ENCODE measurements around the gene MSI2. TPM values are rescaled to one million over a fixed set of nuclear protein-coding genes. Genes with fewer than 3 reads are reported as not detected.

Gene MSI2
- total RNA-seq, 2 experiments from 2014 or later: 131 to 164 TPM

GRCh38 chr17:57499648-57500049 is 243.3 kb downstream of the MSI2 start:
- no peak overlapping the region for H3K27ac ChIP-seq (ENCODE audit: low read depth, low read length, poor library complexity, severe bottlenecking)
- no peaks in the 10 kb centered on the region for H3K36me3 ChIP-seq (ENCODE audit: insufficient read depth, low read length)
- peaks cover 19% of the 10 kb centered on the region for H3K4me1 ChIP-seq (ENCODE audit: insufficient read depth, low read length, poor library complexity, severe bottlenecking)
- H2AFZ ChIP-seq (ENCODE audit: low read length): no peak overlapping the region
- H3K4me2 ChIP-seq (ENCODE audit: low read length): no peak overlapping the region
- H4K20me1 ChIP-seq (ENCODE audit: insufficient read depth, low read length): no peaks in the 10 kb centered on the region
- H3K9me2 ChIP-seq (ENCODE audit: insufficient read depth, low read length): no peaks in the 10 kb centered on the region
- H3K79me2 ChIP-seq (ENCODE audit: insufficient read depth, low read depth, low read length): no peaks in the 10 kb centered on the region
- H3K9me3 ChIP-seq (ENCODE audit: low read length): no peaks in the 10 kb centered on the region
- TF ChIP-seq EZH2phosphoT487 (IDR thresholded peaks at IDR 0.05; ENCODE audit: borderline replicate concordance, low read depth, low read length): no peak
- TF ChIP-seq, protein P1, sequence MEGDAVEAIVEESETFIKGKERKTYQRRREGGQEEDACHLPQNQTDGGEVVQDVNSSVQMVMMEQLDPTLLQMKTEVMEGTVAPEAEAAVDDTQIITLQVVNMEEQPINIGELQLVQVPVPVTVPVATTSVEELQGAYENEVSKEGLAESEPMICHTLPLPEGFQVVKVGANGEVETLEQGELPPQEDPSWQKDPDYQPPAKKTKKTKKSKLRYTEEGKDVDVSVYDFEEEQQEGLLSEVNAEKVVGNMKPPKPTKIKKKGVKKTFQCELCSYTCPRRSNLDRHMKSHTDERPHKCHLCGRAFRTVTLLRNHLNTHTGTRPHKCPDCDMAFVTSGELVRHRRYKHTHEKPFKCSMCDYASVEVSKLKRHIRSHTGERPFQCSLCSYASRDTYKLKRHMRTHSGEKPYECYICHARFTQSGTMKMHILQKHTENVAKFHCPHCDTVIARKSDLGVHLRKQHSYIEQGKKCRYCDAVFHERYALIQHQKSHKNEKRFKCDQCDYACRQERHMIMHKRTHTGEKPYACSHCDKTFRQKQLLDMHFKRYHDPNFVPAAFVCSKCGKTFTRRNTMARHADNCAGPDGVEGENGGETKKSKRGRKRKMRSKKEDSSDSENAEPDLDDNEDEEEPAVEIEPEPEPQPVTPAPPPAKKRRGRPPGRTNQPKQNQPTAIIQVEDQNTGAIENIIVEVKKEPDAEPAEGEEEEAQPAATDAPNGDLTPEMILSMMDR (conservative IDR thresholded peaks at IDR 0.05; ENCODE audit: low read length): no peak
- DNase-seq (ENCODE audit: low spot score): no peak
- ChIA-PET POLR2A (interaction anchor here (1.0 kb wide), 1 partner anchor 508 kb away, joined by 3 read pairs; the partner anchor contains the start of gene SRSF1), CTCF (ENCODE audit: unreplicated experiment) (interaction anchor here (0.6 kb wide), 1 partner anchor 58 kb away, joined by 3 read pairs; no protein-coding TSS in a partner anchor)
- H3K4me3 ChIP-seq (ENCODE audit: low read depth, low read length, poor library complexity, severe bottlenecking): no peak overlapping the region
- intact Hi-C loops (cut with micrococcal nuclease; ENCODE audit: unreplicated experiment): no loop called here
- BruUV-seq (replicated peaks): no TSS peak

DNA sequence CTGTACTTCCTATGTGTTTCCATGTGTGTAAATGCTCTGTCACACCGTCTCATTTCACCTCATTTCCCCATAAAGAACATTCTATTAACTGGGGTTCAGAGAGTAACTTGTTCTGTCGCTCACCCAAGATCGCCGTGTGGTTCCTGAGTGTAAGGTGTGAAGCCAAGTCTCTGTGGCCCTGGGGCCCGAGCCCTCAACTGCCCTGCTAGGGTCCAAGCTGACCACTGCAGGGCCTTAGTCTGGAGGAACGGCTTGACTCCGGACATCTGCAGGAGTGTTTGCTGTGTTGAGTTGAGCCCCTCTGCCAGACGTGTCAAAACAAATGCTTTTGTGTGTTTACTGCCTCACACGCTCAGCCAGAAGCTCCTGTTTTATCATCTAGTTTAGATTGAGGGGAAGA is 244.7 kb downstream of the MSI2 start:
- Histone ChIP-seq H3K79me2 (ENCODE audit: insufficient read depth, low read depth, low read length) (no peaks in the 10 kb centered on the region), H3K4me2 (ENCODE audit: low read length) (no peak overlapping the region), H4K20me1 (ENCODE audit: insufficient read depth, low read length) (no peaks in the 10 kb centered on the region), H3K36me3 (ENCODE audit: insufficient read depth, low read length) (no peaks in the 10 kb centered on the region), H3K9me2 (ENCODE audit: insufficient read depth, low read length) (no peaks in the 10 kb centered on the region), H3K4me3 (ENCODE audit: low read depth, low read length, poor library complexity, severe bottlenecking) (no peak overlapping the region), H2AFZ (ENCODE audit: low read length) (no peak overlapping the region), H3K27ac (ENCODE audit: low read depth, low read length, poor library complexity, severe bottlenecking) (no peak overlapping the region), H3K4me1 (ENCODE audit: insufficient read depth, low read length, poor library complexity, severe bottlenecking) (peaks cover 24% of the 10 kb centered on the region), H3K9me3 (ENCODE audit: low read length) (no peaks in the 10 kb centered on the region)
- DNase-seq (ENCODE audit: low spot score): no peak
- no peak for TF ChIP-seq EZH2phosphoT487 (IDR thresholded peaks at IDR 0.05; ENCODE audit: borderline replicate concordance, low read depth, low read length)
- TF ChIP-seq, protein P1 (conservative IDR thresholded peaks at IDR 0.05; ENCODE audit: low read length): no peak
- no TSS peak for BruUV-seq (replicated peaks)
- CTCF ChIA-PET (ENCODE audit: unreplicated experiment): no interaction called here
- intact Hi-C loops (cut with micrococcal nuclease; ENCODE audit: unreplicated experiment): no loop called here
- POLR2A ChIA-PET: interaction anchor here (1.0 kb wide), 1 partner anchor 506 kb away, joined by 3 read pairs; the partner anchor contains the start of gene SRSF1

DNA sequence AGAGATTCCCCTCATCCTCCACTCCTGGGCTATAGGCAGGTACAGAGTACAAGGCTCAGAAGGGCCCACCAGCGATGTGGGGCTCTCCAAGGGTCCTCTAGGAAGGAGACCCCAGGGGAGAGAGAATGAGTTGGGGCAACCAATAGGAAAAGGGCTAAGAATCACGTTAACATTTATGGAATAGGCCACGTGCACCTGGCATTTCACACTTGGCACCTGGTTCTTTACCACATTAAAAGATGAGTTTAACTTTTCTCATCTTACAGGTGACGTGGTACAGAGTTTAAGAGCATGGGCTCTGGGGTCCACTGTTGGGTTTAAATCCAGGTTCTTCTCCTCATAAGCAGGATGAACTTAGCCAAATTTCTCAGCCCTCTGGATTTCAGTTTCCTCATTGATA is 245.7 kb downstream of the MSI2 start:
- no peak overlapping the region for H3K4me2 ChIP-seq (ENCODE audit: low read length)
- peaks cover 24% of the 10 kb centered on the region for H3K4me1 ChIP-seq (ENCODE audit: insufficient read depth, low read length, poor library complexity, severe bottlenecking)
- no peaks in the 10 kb centered on the region for H3K9me2 ChIP-seq (ENCODE audit: insufficient read depth, low read length)
- BruUV-seq (replicated peaks): no TSS peak
- ChIA-PET CTCF (ENCODE audit: unreplicated experiment) (no interaction called here), POLR2A (no interaction called here)
- TF ChIP-seq EZH2phosphoT487 (IDR thresholded peaks at IDR 0.05; ENCODE audit: borderline replicate concordance, low read depth, low read length): no peak
- TF ChIP-seq, protein P1 (conservative IDR thresholded peaks at IDR 0.05; ENCODE audit: low read length): no peak
- no peaks in the 10 kb centered on the region for H3K9me3 ChIP-seq (ENCODE audit: low read length)
- no peaks in the 10 kb centered on the region for H3K79me2 ChIP-seq (ENCODE audit: insufficient read depth, low read depth, low read length)
- H3K36me3 ChIP-seq (ENCODE audit: insufficient read depth, low read length): no peaks in the 10 kb centered on the region
- no peak for DNase-seq (ENCODE audit: low spot score)
- no peak overlapping the region for H3K4me3 ChIP-seq (ENCODE audit: low read depth, low read length, poor library complexity, severe bottlenecking)
- no peak overlapping the region for H2AFZ ChIP-seq (ENCODE audit: low read length)
- H4K20me1 ChIP-seq (ENCODE audit: insufficient read depth, low read length): no peaks in the 10 kb centered on the region
- intact Hi-C loops (cut with micrococcal nuclease; ENCODE audit: unreplicated experiment): no loop called here
- H3K27ac ChIP-seq (ENCODE audit: low read depth, low read length, poor library complexity, severe bottlenecking): no peak overlapping the region
